A549 (cell line): ENCODE data around the gene LEUTX. TPM values are rescaled to one million over a fixed set of nuclear protein-coding genes. Genes with fewer than 3 reads are reported as not detected.
A peak's percentile ranks its signal among the peaks of the same experiment; 100 is the strongest.

ENCODE experiments used
- CBX2 ChIP-seq: fragments of 200-600 bp; sonication (generic); IDR thresholded peaks from 2 replicates; pipeline ENCODE4 v1.6.1; 2016; ENCODE audit warnings: low read depth, mild to moderate bottlenecking, borderline replicate concordance
- CBX8 ChIP-seq: fragments of 200-600 bp; sonication (generic); IDR thresholded peaks from 2 replicates; pipeline ENCODE4 v1.6.1; 2016
- CHD4 ChIP-seq: fragments of 200-600 bp; sonication (generic); IDR thresholded peaks from 2 replicates; pipeline ENCODE4 v1.6.1; 2016; ENCODE audit warnings: antibody characterized with exemption, mild to moderate bottlenecking, borderline replicate concordance
- EHMT2 ChIP-seq: fragments of 200-600 bp; sonication (generic); IDR thresholded peaks from 2 replicates; pipeline ENCODE4 v1.6.1; 2016; ENCODE audit warnings: antibody characterized with exemption, low read depth, mild to moderate bottlenecking, moderate library complexity
- FOSB ChIP-seq: fragments of 250-450 bp; sonication (Bioruptor Pico); IDR thresholded peaks from 2 replicates; pipeline ENCODE4 v1.5.0; 2020; ENCODE audit warnings: mild to moderate bottlenecking, moderate library complexity
- FOXS1 ChIP-seq: fragments of 250-450 bp; sonication (Bioruptor Pico); IDR thresholded peaks from 2 replicates; pipeline ENCODE4 v1.5.0; 2020; ENCODE audit warnings: mild to moderate bottlenecking, moderate library complexity
- GATA3 ChIP-seq: IDR thresholded peaks from 2 replicates; pipeline ENCODE4 v1.6.1; 2012; ENCODE audit warnings: borderline replicate concordance
- HOXA7 ChIP-seq: fragments of 250-450 bp; sonication (Bioruptor Pico); IDR thresholded peaks from 2 replicates; pipeline ENCODE4 v1.5.0; 2020; ENCODE audit warnings: mild to moderate bottlenecking, moderate library complexity
- HOXB13 ChIP-seq: fragments of 250-450 bp; sonication (Bioruptor Pico); IDR thresholded peaks from 2 replicates; pipeline ENCODE4 v1.5.0; 2020; ENCODE audit warnings: low read depth, mild to moderate bottlenecking, moderate library complexity
- JUN ChIP-seq, 2 experiments: fragments of >200 bp; sonication (Bioruptor Twin); formaldehyde crosslinking; IDR thresholded peaks; 2 replicates in 1 of 2; 3 replicates in 1 of 2; pipeline ENCODE4 v1.6.1; 2016 to 2017
- JUNB ChIP-seq: fragments of >200 bp; sonication (Bioruptor Twin); formaldehyde crosslinking; IDR thresholded peaks from 2 replicates; pipeline ENCODE4 v1.6.1; 2016
- KDM1A ChIP-seq: fragments of 200-600 bp; sonication (generic); IDR thresholded peaks from 2 replicates; pipeline ENCODE4 v1.6.1; 2016; ENCODE audit warnings: low read depth, mild to moderate bottlenecking
- MYC ChIP-seq: IDR thresholded peaks from 2 replicates; pipeline ENCODE4 v1.6.1; 2012; ENCODE audit warnings: mild to moderate bottlenecking, inconsistent platforms, low read length, improper control_type of control experiment, borderline replicate concordance
- NFE2L2 ChIP-seq: fragments of 150-350 bp; conservative IDR thresholded peaks from 2 replicates; pipeline ENCODE4 v1.6.1; 2014; ENCODE audit warnings: low read length
- NPAS2 ChIP-seq: fragments of 250-450 bp; sonication (Bioruptor Pico); IDR thresholded peaks from 2 replicates; pipeline ENCODE4 v1.8.0; 2022; ENCODE audit warnings: mild to moderate bottlenecking, moderate library complexity, borderline replicate concordance
- NR3C1 ChIP-seq: fragments of >200 bp; sonication (Bioruptor Twin); formaldehyde crosslinking; IDR thresholded peaks from 3 replicates; pipeline ENCODE4 v1.6.1; 2017
- POLR2AphosphoS2 ChIP-seq: conservative IDR thresholded peaks from 2 replicates; pipeline ENCODE4 v1.6.1; 2012; ENCODE audit warnings: low read length, improper control_type of control experiment, inconsistent platforms
- RARB ChIP-seq: fragments of 250-450 bp; sonication (Bioruptor Pico); IDR thresholded peaks from 2 replicates; pipeline ENCODE4 v1.8.0; 2021; ENCODE audit warnings: mild to moderate bottlenecking, moderate library complexity
- RCOR1 ChIP-seq: fragments of 150-350 bp; IDR thresholded peaks from 2 replicates; pipeline ENCODE4 v1.6.1; 2014; ENCODE audit warnings: antibody characterized with exemption, low read length, low read depth
- RFX5 ChIP-seq: fragments of 450-650 bp; IDR thresholded peaks from 2 replicates; pipeline ENCODE4 v1.7.1; 2014; ENCODE audit warnings: antibody characterized with exemption, mild to moderate bottlenecking, moderate library complexity
- SREBF2 ChIP-seq: fragments of 450-650 bp; IDR thresholded peaks from 2 replicates; pipeline ENCODE4 v1.6.1; 2014; ENCODE audit warnings: mild to moderate bottlenecking, moderate library complexity
- TP53 ChIP-seq: fragments of 250-450 bp; sonication (Bioruptor Pico); IDR thresholded peaks from 2 replicates; pipeline ENCODE4 v1.5.0; 2021; ENCODE audit warnings: mild to moderate bottlenecking, moderate library complexity
- ZC3H11A ChIP-seq: fragments of 450-650 bp; IDR thresholded peaks from 2 replicates; pipeline ENCODE4 v1.6.1; 2014; ENCODE audit warnings: antibody characterized with exemption, mild to moderate bottlenecking
- ZSCAN20 ChIP-seq: fragments of 250-450 bp; sonication (Bioruptor Pico); IDR thresholded peaks from 2 replicates; pipeline ENCODE4 v1.8.0; 2022; ENCODE audit warnings: mild to moderate bottlenecking, moderate library complexity
- polyA plus RNA-seq, 4 experiments: library from polyadenylated mRNA; depleted of rRNA in 3 of 4; stranded (reverse); fragments of >200 nt; fragmentation: RNase III in 1 of 4; extraction: RNeasy Plus Mini Kit Qiagen cat#74134 plus additional on column Dnase treatment in 1 of 4; gene quantifications; 2 replicates in 3 of 4; 3 replicates in 1 of 4; pipeline ENCODE4 v1.2.3, GENCODE V29; 2011 to 2017
- TF ChIP-seq, protein P1 (sequence below): IDR thresholded peaks from 2 replicates; pipeline ENCODE4 v1.6.1; 2012; ENCODE audit warnings: low read depth, borderline replicate concordance
- TF ChIP-seq, protein P2 (sequence below): fragments of >200 bp; sonication (Bioruptor Twin); formaldehyde crosslinking; IDR thresholded peaks from 3 replicates; pipeline ENCODE4 v1.6.1; 2016
- TF ChIP-seq, protein P3 (sequence below): fragments of 250-450 bp; sonication (Bioruptor Pico); IDR thresholded peaks from 2 replicates; pipeline ENCODE4 v1.5.0; 2020; ENCODE audit warnings: low read depth, mild to moderate bottlenecking, moderate library complexity
- TF ChIP-seq, protein P4 (sequence below): fragments of 150-350 bp; IDR thresholded peaks from 2 replicates; pipeline ENCODE4 v1.6.1; 2014; ENCODE audit warnings: low read depth, mild to moderate bottlenecking, low read length
- TF ChIP-seq, protein P5 (sequence below): fragments of 250-450 bp; sonication (Bioruptor Pico); IDR thresholded peaks from 2 replicates; pipeline ENCODE4 v1.5.0; 2021; ENCODE audit warnings: mild to moderate bottlenecking, moderate library complexity, borderline replicate concordance
- TF ChIP-seq, protein P6 (sequence below): IDR thresholded peaks from 2 replicates; pipeline ENCODE4 v1.6.1; 2012
- TF ChIP-seq, protein P7 (sequence below): IDR thresholded peaks from 2 replicates; pipeline ENCODE4 v1.6.1; 2012

Gene LEUTX
- polyA plus RNA-seq, 2 of the 4 experiments (the other 2 are of a cell fraction), result not detected

DNA sequence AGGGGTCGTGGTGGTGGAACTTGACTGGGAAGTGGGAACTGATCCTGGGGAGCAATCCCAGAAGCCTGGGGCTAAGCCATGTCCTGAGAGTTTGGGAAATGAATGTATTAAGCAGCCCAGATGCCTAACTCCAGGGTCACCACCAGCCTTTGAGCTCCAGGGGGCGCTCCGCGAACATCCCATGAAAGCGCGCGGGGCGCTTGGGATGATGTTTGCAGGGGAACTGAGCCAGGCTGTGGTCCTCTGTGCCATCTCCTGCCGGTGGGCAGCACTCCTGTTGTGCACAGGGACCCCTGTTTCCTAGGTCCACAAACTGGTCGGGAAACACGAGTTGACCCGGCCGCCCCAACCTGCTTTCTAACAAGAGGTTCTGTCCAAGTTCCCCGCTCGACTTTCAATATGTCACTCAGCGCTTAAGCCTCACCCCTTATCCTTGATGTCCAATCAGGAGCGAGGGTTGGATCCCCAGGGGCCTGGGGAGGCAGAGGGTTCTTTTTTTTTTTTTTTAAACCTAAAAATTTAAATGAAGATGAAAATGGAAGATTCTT lies 14.4 kb downstream of the LEUTX start (continued):
- TF ChIP-seq, protein P1, sequence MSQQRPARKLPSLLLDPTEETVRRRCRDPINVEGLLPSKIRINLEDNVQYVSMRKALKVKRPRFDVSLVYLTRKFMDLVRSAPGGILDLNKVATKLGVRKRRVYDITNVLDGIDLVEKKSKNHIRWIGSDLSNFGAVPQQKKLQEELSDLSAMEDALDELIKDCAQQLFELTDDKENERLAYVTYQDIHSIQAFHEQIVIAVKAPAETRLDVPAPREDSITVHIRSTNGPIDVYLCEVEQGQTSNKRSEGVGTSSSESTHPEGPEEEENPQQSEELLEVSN, result no peak
- TF ChIP-seq NPAS2 (CRISPR knock-in tag) (no peak), CBX2 (no peak), RFX5 (no peak), KDM1A (no peak), JUN (IDR thresholded peaks at IDR 0.05) (0 out of 5 replicates have a peak, but pooled peaks of 1 of the 2 experiments have one; percentile 20), NFE2L2 (no peak), FOSB (CRISPR knock-in tag) (no peak), RARB (CRISPR knock-in tag) (no peak), JUNB (no peak), SREBF2 (no peak), HOXB13 (CRISPR knock-in tag) (no peak), RCOR1 (no peak), FOXS1 (no peak), NR3C1 (no peak), CBX8 (no peak), GATA3 (no peak), CHD4 (no peak), EHMT2 (no peak), POLR2AphosphoS2 (no peak), TP53 (no peak), HOXA7 (no peak), ZC3H11A (no peak), MYC (no peak), ZSCAN20 (CRISPR knock-in tag) (no peak)
- TF ChIP-seq, protein P2, sequence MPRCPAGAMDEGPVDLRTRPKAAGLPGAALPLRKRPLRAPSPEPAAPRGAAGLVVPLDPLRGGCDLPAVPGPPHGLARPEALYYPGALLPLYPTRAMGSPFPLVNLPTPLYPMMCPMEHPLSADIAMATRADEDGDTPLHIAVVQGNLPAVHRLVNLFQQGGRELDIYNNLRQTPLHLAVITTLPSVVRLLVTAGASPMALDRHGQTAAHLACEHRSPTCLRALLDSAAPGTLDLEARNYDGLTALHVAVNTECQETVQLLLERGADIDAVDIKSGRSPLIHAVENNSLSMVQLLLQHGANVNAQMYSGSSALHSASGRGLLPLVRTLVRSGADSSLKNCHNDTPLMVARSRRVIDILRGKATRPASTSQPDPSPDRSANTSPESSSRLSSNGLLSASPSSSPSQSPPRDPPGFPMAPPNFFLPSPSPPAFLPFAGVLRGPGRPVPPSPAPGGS, result no peak
- TF ChIP-seq, protein P3, sequence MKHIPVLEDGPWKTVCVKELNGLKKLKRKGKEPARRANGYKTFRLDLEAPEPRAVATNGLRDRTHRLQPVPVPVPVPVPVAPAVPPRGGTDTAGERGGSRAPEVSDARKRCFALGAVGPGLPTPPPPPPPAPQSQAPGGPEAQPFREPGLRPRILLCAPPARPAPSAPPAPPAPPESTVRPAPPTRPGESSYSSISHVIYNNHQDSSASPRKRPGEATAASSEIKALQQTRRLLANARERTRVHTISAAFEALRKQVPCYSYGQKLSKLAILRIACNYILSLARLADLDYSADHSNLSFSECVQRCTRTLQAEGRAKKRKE, result no peak
- TF ChIP-seq, protein P4, sequence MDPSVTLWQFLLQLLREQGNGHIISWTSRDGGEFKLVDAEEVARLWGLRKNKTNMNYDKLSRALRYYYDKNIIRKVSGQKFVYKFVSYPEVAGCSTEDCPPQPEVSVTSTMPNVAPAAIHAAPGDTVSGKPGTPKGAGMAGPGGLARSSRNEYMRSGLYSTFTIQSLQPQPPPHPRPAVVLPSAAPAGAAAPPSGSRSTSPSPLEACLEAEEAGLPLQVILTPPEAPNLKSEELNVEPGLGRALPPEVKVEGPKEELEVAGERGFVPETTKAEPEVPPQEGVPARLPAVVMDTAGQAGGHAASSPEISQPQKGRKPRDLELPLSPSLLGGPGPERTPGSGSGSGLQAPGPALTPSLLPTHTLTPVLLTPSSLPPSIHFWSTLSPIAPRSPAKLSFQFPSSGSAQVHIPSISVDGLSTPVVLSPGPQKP, result no peak
- TF ChIP-seq, protein P5, sequence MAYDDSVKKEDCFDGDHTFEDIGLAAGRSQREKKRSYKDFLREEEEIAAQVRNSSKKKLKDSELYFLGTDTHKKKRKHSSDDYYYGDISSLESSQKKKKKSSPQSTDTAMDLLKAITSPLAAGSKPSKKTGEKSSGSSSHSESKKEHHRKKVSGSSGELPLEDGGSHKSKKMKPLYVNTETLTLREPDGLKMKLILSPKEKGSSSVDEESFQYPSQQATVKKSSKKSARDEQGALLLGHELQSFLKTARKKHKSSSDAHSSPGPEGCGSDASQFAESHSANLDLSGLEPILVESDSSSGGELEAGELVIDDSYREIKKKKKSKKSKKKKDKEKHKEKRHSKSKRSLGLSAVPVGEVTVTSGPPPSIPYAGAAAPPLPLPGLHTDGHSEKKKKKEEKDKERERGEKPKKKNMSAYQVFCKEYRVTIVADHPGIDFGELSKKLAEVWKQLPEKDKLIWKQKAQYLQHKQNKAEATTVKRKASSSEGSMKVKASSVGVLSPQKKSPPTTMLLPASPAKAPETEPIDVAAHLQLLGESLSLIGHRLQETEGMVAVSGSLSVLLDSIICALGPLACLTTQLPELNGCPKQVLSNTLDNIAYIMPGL, result no peak
- TF ChIP-seq, protein P6, sequence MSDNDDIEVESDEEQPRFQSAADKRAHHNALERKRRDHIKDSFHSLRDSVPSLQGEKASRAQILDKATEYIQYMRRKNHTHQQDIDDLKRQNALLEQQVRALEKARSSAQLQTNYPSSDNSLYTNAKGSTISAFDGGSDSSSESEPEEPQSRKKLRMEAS, result 0 out of 2 replicates have a peak, but pooled peaks have one; percentile 55
- TF ChIP-seq, protein P7, sequence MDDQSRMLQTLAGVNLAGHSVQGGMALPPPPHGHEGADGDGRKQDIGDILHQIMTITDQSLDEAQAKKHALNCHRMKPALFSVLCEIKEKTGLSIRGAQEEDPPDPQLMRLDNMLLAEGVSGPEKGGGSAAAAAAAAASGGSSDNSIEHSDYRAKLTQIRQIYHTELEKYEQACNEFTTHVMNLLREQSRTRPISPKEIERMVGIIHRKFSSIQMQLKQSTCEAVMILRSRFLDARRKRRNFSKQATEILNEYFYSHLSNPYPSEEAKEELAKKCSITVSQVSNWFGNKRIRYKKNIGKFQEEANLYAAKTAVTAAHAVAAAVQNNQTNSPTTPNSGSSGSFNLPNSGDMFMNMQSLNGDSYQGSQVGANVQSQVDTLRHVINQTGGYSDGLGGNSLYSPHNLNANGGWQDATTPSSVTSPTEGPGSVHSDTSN, result no peak
